Right ventricle myocardium superior (tissue), 1 donor: ENCODE results near the gene ZNF473. TPM values are rescaled to one million over a fixed set of nuclear protein-coding genes. Genes with fewer than 3 reads are reported as not detected.
"Not testable (repeated sequence)": the region's sequence is repeated elsewhere in the genome, so short reads cannot be mapped to it uniquely, and the experiment has no call there.

Experiments
- ATAC-seq: fragments of 200-7000 bp; cut with Tn5 transposase; one replicate; pipeline ENCODE4 v1.9.1; 2020; ENCODE audit warnings: mild to moderate bottlenecking; ENCODE audit not compliant: poor library complexity
- DNase-seq: peaks from one replicate; pipeline ENCODE4 v3.0.0-alpha.2; 2020
- intact Hi-C: fragments of 100-400 bp; cut with DNase I; formaldehyde crosslinking; loops from one replicate; pipeline ENCODE4 v1.11.2; 2022
- total RNA-seq: library from RNA; stranded (reverse); fragmentation: NEBNext Ultra II Directional; extraction: Animal tissue kit (Norgen Biotek cat#: 25700); gene quantifications from one replicate; pipeline ENCODE4 v1.2.1, GENCODE V29; 2021
- donor health status: DM: no; HTN: yes; CAD: no; lungs with severe emphysema.

The ZNF473 gene
- total RNA-seq, 1 donor from 2014 or later, result 3.7 TPM

DNA sequence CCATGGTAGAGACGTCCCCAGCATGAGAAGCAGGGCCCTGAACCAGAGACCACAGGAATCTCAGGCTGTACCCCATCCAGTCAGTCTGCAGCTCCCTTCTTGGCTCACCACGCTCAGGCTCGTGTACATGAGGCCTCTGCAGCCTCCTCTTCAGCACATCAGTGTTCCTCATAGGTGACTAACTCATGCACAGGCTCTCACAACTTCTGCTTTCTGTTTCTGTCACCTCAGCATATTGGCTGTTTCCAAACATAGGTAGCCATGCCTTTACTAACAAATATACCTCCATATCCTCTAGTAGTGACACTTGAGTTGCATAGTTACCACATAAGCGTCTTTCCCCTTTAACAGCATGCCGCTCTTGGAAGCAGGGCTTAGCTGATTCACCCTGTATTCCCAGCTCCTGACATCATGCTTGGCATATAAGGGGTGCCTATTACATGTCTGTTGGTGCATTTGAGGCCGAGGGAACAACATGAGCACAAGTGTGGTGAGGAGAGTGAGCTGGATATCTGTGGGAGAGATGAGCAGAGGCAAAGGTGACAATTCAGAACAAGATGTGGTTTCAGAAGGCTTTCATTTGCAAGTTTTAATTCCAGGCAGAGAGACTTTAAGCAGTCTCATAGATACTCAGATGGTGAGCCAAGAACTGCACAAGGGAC is 16.7 kb downstream of the ZNF473 start:
- DNase-seq (no peak), ATAC-seq (no peak)
- intact Hi-C loops, result no loop called here

DNA sequence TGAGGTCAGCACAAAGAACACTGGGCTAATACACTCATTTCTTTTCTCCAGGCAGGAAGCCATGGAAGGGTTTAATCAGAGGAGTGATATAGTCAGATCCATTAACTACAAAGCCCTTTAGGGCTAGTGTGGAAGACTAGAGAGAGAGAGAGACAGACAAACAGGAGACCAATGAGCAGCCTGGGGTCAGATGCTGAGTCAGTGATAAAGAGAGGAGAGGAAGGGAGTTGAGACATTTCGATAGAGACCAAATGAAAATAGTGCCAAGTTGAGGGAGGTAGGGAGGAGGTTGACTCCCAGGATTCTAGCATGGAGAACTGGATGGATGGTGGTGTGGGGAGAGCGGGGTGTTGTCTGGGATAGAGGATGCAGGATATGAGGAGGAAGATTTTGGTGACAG is 18.2 kb downstream of the ZNF473 start:
- intact Hi-C loops, result no loop called here
- DNase-seq (no peak), ATAC-seq (no peak)

GRCh38 chr19:50044922-50045321 is 19.1 kb downstream of the ZNF473 start:
- DNase-seq, result no peak
- no peak for ATAC-seq
- intact Hi-C loops, result no loop called here

DNA sequence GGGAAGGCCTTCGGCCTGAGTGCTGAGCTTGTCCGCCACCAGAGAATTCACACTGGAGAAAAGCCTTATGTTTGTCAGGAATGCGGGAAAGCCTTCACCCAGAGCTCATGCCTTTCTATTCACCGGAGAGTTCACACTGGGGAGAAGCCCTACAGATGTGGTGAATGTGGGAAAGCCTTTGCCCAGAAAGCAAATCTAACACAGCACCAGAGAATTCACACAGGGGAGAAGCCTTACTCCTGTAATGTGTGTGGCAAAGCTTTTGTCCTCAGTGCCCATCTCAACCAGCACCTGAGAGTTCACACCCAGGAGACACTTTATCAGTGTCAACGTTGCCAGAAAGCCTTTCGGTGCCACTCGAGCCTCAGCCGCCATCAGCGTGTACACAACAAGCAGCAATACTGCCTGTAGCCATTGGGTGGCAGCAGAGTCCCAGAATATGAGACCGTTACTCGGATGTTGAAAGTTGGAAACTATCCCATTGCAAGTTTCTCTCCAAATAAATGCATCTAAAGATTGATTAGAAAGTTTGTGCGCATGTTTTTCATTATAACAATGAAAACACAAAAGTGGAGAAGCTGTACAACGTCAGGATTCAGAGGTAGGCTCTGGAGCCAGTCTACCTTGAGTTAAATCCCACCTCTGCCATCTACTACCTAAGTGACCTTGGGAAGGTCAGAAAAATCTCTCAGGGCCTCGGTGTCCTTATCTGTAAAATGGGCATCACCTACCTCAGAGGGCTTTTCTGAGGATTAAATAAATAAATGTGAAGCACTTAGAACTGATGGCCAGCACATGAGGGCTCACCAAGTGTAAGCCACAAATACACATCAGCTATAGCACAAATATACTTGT is 21.1 kb downstream of the ZNF473 start:
- DNase-seq (peak; percentile 72), ATAC-seq (no peak)
- intact Hi-C loops, result no loop called here

GRCh38 chr19:50047671-50048070 is 21.9 kb downstream of the ZNF473 start:
- DNase-seq (no peak), ATAC-seq (no peak)
- intact Hi-C loops, result no loop called here

GRCh38 chr19:50050406-50051227 is 24.8 kb downstream of the ZNF473 start:
- DNase-seq (peak; percentile 93), ATAC-seq (peak; percentile 96)
- intact Hi-C loops, result no loop called here

DNA sequence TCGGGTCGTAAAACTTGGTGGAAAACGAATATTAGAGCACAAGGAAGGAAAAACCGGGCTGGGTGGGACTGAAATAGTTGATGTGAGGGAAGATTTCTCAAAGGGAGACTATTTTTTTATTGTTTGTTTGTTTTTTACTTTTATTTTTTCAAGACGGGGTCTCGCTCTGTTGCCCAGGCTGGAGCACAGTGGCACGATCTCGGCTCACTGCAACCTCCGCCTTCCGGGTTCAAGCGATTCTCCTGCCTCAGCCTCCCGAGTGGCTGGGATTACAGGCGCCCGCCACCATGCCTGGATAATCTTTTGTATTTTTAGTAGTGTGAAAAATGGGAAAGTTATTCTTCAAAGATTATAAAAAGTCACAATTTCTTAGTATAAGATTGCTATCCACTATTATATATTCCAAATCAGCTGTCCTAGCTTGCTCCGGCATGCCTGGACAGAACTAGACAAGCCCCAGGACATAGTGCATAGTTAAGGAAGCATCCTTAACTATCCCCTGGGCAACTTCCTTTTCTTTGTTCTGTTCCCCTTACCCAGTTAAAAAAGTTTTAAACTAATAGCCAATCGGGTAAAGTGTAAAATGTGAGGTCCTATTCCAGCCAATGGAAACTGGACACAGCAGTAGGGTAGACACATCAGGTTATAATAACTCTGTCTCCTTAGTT is 25.6 kb downstream of the ZNF473 start:
- ATAC-seq, DNase-seq, intact Hi-C loops: not testable (repeated sequence)

DNA sequence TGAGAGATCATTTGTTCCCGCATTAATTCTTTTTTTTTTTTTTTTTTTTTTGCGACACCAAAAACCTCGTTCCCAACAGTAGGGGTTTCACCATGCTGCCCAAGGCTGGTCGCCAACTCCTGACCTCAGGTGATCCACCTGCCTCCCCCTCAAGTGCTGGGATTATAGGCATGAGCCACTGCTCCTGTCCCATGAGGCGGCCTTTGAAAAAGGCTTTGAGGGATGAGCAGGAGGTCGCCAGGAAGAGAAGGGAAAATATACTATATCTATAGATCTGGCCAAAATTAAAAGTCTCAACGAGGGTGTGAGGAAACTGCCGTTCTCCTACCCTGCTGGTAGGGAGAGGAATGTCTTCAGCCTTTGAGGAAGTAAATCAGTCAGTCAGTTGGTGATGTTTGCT is 26.2 kb downstream of the ZNF473 start:
- intact Hi-C loops, result no loop called here
- no peak for ATAC-seq
- no peak for DNase-seq

GRCh38 chr19:50053119-50053518 is 27.3 kb downstream of the ZNF473 start:
- DNase-seq (no peak), ATAC-seq (no peak)
- intact Hi-C loops, result no loop called here

DNA sequence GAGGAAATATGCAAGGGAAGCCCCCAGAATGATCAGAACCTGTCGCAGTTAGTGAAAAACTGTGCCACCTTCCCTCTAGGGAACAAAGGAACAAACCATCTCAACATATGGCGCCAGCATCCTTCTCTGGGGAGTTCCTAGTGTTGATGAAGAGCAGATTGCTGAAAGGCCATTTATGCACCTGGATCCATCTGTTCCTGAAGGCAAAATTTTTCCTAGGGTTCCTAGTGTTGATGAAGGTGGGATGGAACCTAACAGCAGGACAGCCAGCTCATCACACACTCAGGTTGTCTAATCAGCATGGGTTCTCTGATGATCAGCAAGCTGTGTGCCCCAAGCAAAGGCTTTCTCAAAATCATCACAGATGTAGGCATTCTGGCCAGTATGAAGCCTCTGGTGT is 32.6 kb downstream of the ZNF473 start:
- DNase-seq, result no peak
- intact Hi-C loops, result no loop called here
- ATAC-seq, result no peak

- DNase-seq (no peak), ATAC-seq (no peak)
- intact Hi-C loops, result no loop called here
Measured at GRCh38 chr19:50059045-50059444, 33.2 kb downstream of the ZNF473 start.

DNA sequence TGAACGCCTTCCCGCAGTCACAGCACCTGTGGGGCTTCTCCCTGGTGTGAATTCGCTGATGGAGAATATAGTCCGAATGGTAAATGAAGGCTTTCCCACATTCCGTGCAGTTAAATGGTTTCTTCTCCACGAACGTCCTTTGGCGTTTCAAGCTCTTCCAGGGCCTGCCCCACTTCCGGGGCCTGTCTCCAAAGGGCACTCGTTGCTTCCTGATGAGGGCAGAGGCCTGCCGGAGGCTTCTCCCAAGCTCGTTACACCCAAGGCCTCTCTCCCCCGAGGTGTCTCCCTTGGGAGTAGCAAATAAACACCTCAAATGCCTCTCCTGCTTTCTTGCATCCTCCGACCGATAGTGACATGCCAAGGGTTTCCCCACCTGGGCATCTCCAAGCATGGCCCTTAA is 34.3 kb downstream of the ZNF473 start:
- DNase-seq, result no peak
- intact Hi-C loops, result no loop called here
- ATAC-seq, result no peak

GRCh38 chr19:50061650-50062049 is 35.8 kb downstream of the ZNF473 start:
- DNase-seq, result no peak
- no peak for ATAC-seq
- intact Hi-C loops, result no loop called here

- ATAC-seq (no peak), DNase-seq (no peak)
- intact Hi-C loops, result no loop called here
Measured at GRCh38 chr19:50065938-50066337, 40.1 kb downstream of the ZNF473 start.

GRCh38 chr19:50067575-50067974 is 41.8 kb downstream of the ZNF473 start:
- intact Hi-C loops, result no loop called here

DNA sequence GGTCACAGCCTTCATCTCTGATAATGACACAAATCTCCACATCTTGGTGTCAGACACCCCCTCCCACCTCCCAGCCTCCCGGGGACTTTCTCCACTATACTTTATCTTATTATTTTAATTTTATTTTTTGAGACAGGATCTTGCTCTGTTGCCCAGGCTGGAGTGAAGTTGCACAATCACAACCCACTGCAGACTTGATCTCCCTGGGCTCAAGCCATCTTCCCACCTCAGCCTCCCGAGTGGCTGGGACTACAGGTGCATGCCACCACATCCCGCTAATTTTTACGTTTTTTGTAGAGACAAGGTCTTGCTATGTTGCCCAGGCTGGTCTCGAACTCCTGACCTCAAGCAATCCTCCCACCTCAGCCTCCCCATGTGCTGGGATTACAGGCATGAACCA is 42.6 kb downstream of the ZNF473 start:
- ATAC-seq, DNase-seq, intact Hi-C loops: not testable (repeated sequence)

More at GRCh38 chr19:50067575-50067974, 41.8 kb downstream of the ZNF473 start:
- ATAC-seq, result no peak
- DNase-seq, result no peak

GRCh38 chr19:50075076-50075475 is 49.3 kb downstream of the ZNF473 start:
- ATAC-seq, intact Hi-C loops, DNase-seq: not testable (repeated sequence)

DNA sequence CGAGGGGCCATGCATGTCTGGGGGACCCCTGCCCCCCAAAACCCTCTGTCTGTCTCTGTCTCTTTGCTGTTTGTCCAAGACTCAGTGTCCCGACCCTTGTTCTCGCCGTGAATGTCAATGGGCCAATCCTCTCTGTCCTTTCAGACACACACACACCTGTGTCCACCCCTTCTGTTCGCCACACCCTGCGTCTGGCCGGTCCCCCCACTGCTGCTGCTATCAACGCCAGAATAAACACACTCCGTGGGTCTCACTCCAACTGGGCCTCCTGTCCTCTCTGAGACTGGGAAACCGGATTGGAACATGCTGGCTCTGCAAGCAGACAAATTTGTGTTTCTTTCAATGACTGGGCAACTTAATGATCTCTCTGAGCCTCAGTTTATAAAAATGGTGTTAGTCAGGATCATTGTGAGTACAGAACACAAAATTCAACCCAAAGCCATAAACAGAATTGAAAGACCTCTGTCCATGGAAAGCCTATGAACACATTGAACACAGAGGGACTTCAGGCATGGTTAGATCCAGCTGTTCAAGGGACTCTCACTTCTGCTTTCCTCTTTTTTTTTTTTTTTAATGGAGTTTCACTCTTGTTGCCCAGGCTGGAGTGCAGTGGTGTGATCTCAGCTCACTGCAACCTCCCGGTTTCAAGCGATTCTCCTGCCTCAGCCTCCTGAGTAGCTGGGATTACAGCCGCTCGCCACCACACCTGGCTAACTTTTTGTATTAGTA is 50.0 kb downstream of the ZNF473 start:
- ATAC-seq, DNase-seq, intact Hi-C loops: not testable (repeated sequence)
